GM19438 (cell line): ENCODE data around the gene LMO3.

Experiments used
- ATAC-seq: cut with Tn5 transposase; IDR thresholded peaks from one replicate; pipeline ENCODE4 v1.9.1; 2021; ENCODE audit warnings: low read depth; ENCODE audit not compliant: unreplicated experiment

The LMO3 gene

GRCh38 chr12:16602412-16602811 is 3.5 kb downstream of the LMO3 start:
- no peak for ATAC-seq

GRCh38 chr12:16600525-16600924 is 5.4 kb downstream of the LMO3 start:
- ATAC-seq: no peak

- ATAC-seq: no peak
These were observed 6.9 kb downstream of the LMO3 start for GRCh38 chr12:16599081-16599480.

GRCh38 chr12:16594797-16595196 is 11.2 kb downstream of the LMO3 start:
- ATAC-seq: no peak

GRCh38 chr12:16593546-16593945 is 12.4 kb downstream of the LMO3 start:
- ATAC-seq: no peak

- ATAC-seq: no peak
These were observed 15.3 kb downstream of the LMO3 start for GRCh38 chr12:16590645-16591044.

- ATAC-seq: no peak
These were observed 17.1 kb downstream of the LMO3 start for GRCh38 chr12:16588812-16589211.

- ATAC-seq: no peak
These were observed 18.4 kb downstream of the LMO3 start for GRCh38 chr12:16587514-16587913.

- ATAC-seq: no peak
These were observed 18.9 kb downstream of the LMO3 start for GRCh38 chr12:16587110-16587453.

GRCh38 chr12:16586350-16587109 is 19.4 kb downstream of the LMO3 start:
- no peak for ATAC-seq

GRCh38 chr12:16585781-16586180 is 20.2 kb downstream of the LMO3 start:
- ATAC-seq: no peak

GRCh38 chr12:16583969-16584745 is 21.8 kb downstream of the LMO3 start:
- no peak for ATAC-seq

- ATAC-seq: no peak
These were observed 24.5 kb downstream of the LMO3 start for GRCh38 chr12:16581416-16581815.

GRCh38 chr12:16579041-16579440 is 26.9 kb downstream of the LMO3 start:
- no peak for ATAC-seq

- ATAC-seq: no peak
These were observed 32.4 kb downstream of the LMO3 start for GRCh38 chr12:16573398-16574077.

- ATAC-seq: no peak
These were observed 37.1 kb downstream of the LMO3 start for GRCh38 chr12:16568873-16569272.

GRCh38 chr12:16564675-16565074 is 41.3 kb downstream of the LMO3 start:
- ATAC-seq: no peak

GRCh38 chr12:16563504-16563903 is 42.5 kb downstream of the LMO3 start:
- ATAC-seq: no peak

- ATAC-seq: no peak
These were observed 43.0 kb downstream of the LMO3 start for GRCh38 chr12:16562921-16563320.

- ATAC-seq: no peak
These were observed 43.5 kb downstream of the LMO3 start for GRCh38 chr12:16562435-16562834.

GRCh38 chr12:16560273-16560672 is 45.7 kb downstream of the LMO3 start:
- ATAC-seq: no peak

GRCh38 chr12:16555630-16556029 is 50.3 kb downstream of the LMO3 start:
- no peak for ATAC-seq
